ENCODE results near the gene WNT4. TPM values are rescaled to one million over a fixed set of nuclear protein-coding genes. Genes with fewer than 3 reads are reported as not detected.

WNT4 gene
- total and polyA plus RNA-seq, 2 donors from 2014 or later = 0.45 to 0.69 TPM

GRCh38 chr1:22121421-22121911 is 21.4 kb downstream of the WNT4 start:
- no peak for DNase-seq
- no peak for FAIRE-seq
- Histone ChIP-seq H3K4me1 (ENCODE audit: control insufficient read depth in 2 of 3, insufficient read depth in 2 of 3, low read depth in 1 of 3, low read length in 3 of 3) (peaks cover 0 to 2% (median 0%) of the 10 kb centered on the region in 3 donors), H3K9me3 (ENCODE audit: control insufficient read depth in 2 of 3, insufficient read depth in 1 of 3, low read length in 3 of 3) (no peaks in the 10 kb centered on the region), H3K27ac (ENCODE audit: low read depth in 2 of 2, low read length in 2 of 2) (no peak overlapping the region), H3K9ac (ENCODE audit: low read length in 3 of 3) (no peak overlapping the region), H3K4me3 (ENCODE audit: low read length in 3 of 3) (no peak overlapping the region), H3K36me3 (ENCODE audit: control insufficient read depth in 2 of 3, insufficient read depth in 3 of 3, low read length in 3 of 3) (no peaks in the 10 kb centered on the region), H3K27me3 (ENCODE audit: control insufficient read depth, insufficient read depth, low read length) (no peaks in the 10 kb centered on the region)
- intact Hi-C loops (cut with DNase I) = no loop called here
- no peak for TF ChIP-seq CTCF (IDR thresholded peaks at IDR 0.05; ENCODE audit: borderline replicate concordance, extremely low read depth, insufficient read depth)

- no peak for FAIRE-seq
- no peaks in the 10 kb centered on the region for H3K27me3 ChIP-seq (ENCODE audit: control insufficient read depth, insufficient read depth, low read length)
- peak in 1 of 5 donors; percentile 66 for DNase-seq
- no peaks in the 10 kb centered on the region for H3K36me3 ChIP-seq (ENCODE audit: control insufficient read depth in 2 of 3, insufficient read depth in 3 of 3, low read length in 3 of 3)
- intact Hi-C loops (cut with DNase I) = no loop called here
- no peak overlapping the region for H3K9ac ChIP-seq (ENCODE audit: low read length in 3 of 3)
- no peak overlapping the region for H3K4me3 ChIP-seq (ENCODE audit: low read length in 3 of 3)
- H3K4me1 ChIP-seq (ENCODE audit: control insufficient read depth in 2 of 3, insufficient read depth in 2 of 3, low read depth in 1 of 3, low read length in 3 of 3) = peaks cover 0 to 3% (median 0%) of the 10 kb centered on the region in 3 donors
- H3K27ac ChIP-seq (ENCODE audit: low read depth in 2 of 2, low read length in 2 of 2) = no peak overlapping the region
- no peaks in the 10 kb centered on the region for H3K9me3 ChIP-seq (ENCODE audit: control insufficient read depth in 2 of 3, insufficient read depth in 1 of 3, low read length in 3 of 3)
- TF ChIP-seq CTCF (IDR thresholded peaks at IDR 0.05; ENCODE audit: borderline replicate concordance, extremely low read depth, insufficient read depth) = no peak
These were observed 22.5 kb downstream of the WNT4 start for GRCh38 chr1:22120469-22120790.

GRCh38 chr1:22119626-22120468 is 23.1 kb downstream of the WNT4 start:
- no peak for TF ChIP-seq CTCF (IDR thresholded peaks at IDR 0.05; ENCODE audit: borderline replicate concordance, extremely low read depth, insufficient read depth)
- no peak for FAIRE-seq
- Histone ChIP-seq H3K36me3 (ENCODE audit: control insufficient read depth in 2 of 3, insufficient read depth in 3 of 3, low read length in 3 of 3) (no peaks in the 10 kb centered on the region), H3K9me3 (ENCODE audit: control insufficient read depth in 2 of 3, insufficient read depth in 1 of 3, low read length in 3 of 3) (no peaks in the 10 kb centered on the region), H3K9ac (ENCODE audit: low read length in 3 of 3) (no peak overlapping the region), H3K4me1 (ENCODE audit: control insufficient read depth in 2 of 3, insufficient read depth in 2 of 3, low read depth in 1 of 3, low read length in 3 of 3) (peaks cover 0 to 6% (median 4%) of the 10 kb centered on the region in 3 donors), H3K27me3 (ENCODE audit: control insufficient read depth, insufficient read depth, low read length) (no peaks in the 10 kb centered on the region), H3K27ac (ENCODE audit: low read depth in 2 of 2, low read length in 2 of 2) (no peak overlapping the region), H3K4me3 (ENCODE audit: low read length in 3 of 3) (no peak overlapping the region)
- no peak for DNase-seq
- intact Hi-C loops (cut with DNase I) = no loop called here
